Fibroblast of villous mesenchyme (primary cell): ENCODE data around the gene RALBP1. TPM values are rescaled to one million over a fixed set of nuclear protein-coding genes. Genes with fewer than 3 reads are reported as not detected.

Experiments used
- DNase-seq: peaks from one replicate; pipeline ENCODE4 v3.0.0-alpha.2; 2010; ENCODE audit warnings: low read depth
- H3K4me3 ChIP-seq: 2 replicates; pipeline ENCODE4 v1.5.1; 2011; ENCODE audit warnings: low read depth, mild to moderate bottlenecking, low read length
- CTCF ChIP-seq: IDR thresholded peaks from 2 replicates; pipeline ENCODE4 v1.5.1; 2012; ENCODE audit warnings: low read depth, mild to moderate bottlenecking, low read length; ENCODE audit not compliant: insufficient read depth
- total RNA-seq: library from RNA; depleted of rRNA; stranded (reverse); fragments of >200 nt; gene quantifications from 2 replicates; pipeline ENCODE4 v1.2.3, GENCODE V29; 2012

RALBP1 gene
- total RNA-seq, 1 donor: 76.4 TPM

GRCh38 chr18:9455718-9456511 is 19.4 kb upstream of the RALBP1 start:
- no peak for DNase-seq
- no peak overlapping the region for H3K4me3 ChIP-seq
- no peak for TF ChIP-seq CTCF

GRCh38 chr18:9466127-9466526 is 9.2 kb upstream of the RALBP1 start:
- no peak for TF ChIP-seq CTCF
- DNase-seq: no peak
- no peak overlapping the region for H3K4me3 ChIP-seq

- no peak for TF ChIP-seq CTCF
- no peak overlapping the region for H3K4me3 ChIP-seq
- peak; percentile 39 for DNase-seq
These were observed 8.5 kb upstream of the RALBP1 start for GRCh38 chr18:9466846-9467245.

- no peak overlapping the region for H3K4me3 ChIP-seq
- no peak for DNase-seq
- no peak for TF ChIP-seq CTCF
These were observed 6.3 kb upstream of the RALBP1 start for GRCh38 chr18:9468998-9469397.

GRCh38 chr18:9469685-9470084 is 5.6 kb upstream of the RALBP1 start:
- TF ChIP-seq CTCF: no peak
- no peak overlapping the region for H3K4me3 ChIP-seq
- DNase-seq: no peak

GRCh38 chr18:9474108-9474982 is 968 bp upstream of the RALBP1 start:
- TF ChIP-seq CTCF: peak; percentile 19
- peak overlapping the region; percentile 85 for H3K4me3 ChIP-seq
- DNase-seq: peak; percentile 87
